ENCODE data around the gene PDZD7. TPM values are rescaled to one million over a fixed set of nuclear protein-coding genes. Genes with fewer than 3 reads are reported as not detected.

PDZD7 gene
- total and polyA plus RNA-seq, 4 donors, result 0.06 to 0.09 (median 0.07) TPM; not detected in 1

DNA sequence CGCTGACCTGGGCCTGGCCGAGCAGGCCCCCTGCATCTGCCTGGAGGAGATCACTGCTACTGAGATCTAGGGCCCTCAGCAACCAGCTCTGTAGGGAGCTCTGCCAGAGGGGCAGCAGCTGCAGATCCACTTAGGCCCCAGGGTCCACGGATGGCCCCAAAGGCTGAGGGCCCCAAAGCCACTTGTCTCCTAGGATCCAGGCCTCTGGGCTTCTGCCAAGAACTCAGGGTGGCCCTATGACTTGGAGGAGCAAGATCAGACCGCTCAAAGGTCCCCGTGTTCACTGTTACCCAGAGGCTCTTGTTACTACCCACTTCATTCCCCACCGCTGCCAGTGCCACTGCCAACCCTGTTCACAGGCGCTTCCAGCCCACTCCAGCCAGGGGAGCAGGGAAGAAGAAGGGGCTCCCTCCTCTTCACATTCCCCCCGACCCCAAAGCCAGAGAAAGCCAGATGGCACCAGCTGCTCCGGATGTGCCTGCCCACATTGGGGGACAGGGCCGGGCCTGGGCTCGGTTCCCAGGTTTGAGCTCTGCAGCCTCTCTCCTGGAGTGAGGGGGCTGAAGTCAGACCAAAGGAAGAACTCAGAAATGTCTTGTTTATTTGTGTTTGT is 23.7 kb downstream of the PDZD7 start:
- Histone ChIP-seq H3K4me3 (ENCODE audit: low read depth in 1 of 3, low read length in 3 of 3) (no peak overlapping the region), H3K36me3 (ENCODE audit: control insufficient read depth in 4 of 4, insufficient read depth in 3 of 4, low read depth in 1 of 4, low read length in 3 of 4) (peaks cover 0 to 14% (median under 1%) of the 10 kb centered on the region in 4 donors), H3K27ac (ENCODE audit: low read depth in 1 of 2, low read length in 2 of 2) (no peak overlapping the region), H3K9me3 (ENCODE audit: control insufficient read depth in 4 of 4, low read length in 3 of 4) (no peaks in the 10 kb centered on the region), H3K4me1 (ENCODE audit: control insufficient read depth in 4 of 4, insufficient read depth in 4 of 4, low read length in 3 of 4) (peaks cover 0 to 3% (median 0%) of the 10 kb centered on the region in 4 donors), H3K27me3 (ENCODE audit: control insufficient read depth in 4 of 4, insufficient read depth in 4 of 4, low read length in 3 of 4) (no peaks in the 10 kb centered on the region), H3K9ac (ENCODE audit: low read depth in 1 of 2, low read length in 2 of 2) (no peak overlapping the region)
- no peak for TF ChIP-seq HNF4A (conservative IDR thresholded peaks at IDR 0.05)
- TF ChIP-seq, protein P1, sequence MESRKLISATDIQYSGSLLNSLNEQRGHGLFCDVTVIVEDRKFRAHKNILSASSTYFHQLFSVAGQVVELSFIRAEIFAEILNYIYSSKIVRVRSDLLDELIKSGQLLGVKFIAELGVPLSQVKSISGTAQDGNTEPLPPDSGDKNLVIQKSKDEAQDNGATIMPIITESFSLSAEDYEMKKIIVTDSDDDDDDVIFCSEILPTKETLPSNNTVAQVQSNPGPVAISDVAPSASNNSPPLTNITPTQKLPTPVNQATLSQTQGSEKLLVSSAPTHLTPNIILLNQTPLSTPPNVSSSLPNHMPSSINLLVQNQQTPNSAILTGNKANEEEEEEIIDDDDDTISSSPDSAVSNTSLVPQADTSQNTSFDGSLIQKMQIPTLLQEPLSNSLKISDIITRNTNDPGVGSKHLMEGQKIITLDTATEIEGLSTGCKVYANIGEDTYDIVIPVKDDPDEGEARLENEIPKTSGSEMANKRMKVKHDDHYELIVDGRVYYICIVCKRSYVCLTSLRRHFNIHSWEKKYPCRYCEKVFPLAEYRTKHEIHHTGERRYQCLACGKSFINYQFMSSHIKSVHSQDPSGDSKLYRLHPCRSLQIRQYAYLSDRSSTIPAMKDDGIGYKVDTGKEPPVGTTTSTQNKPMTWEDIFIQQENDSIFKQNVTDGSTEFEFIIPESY (IDR thresholded peaks at IDR 0.05), result no peak
- TF ChIP-seq TAF1 (conservative IDR thresholded peaks at IDR 0.05), result no peak
- TF ChIP-seq, protein P2, sequence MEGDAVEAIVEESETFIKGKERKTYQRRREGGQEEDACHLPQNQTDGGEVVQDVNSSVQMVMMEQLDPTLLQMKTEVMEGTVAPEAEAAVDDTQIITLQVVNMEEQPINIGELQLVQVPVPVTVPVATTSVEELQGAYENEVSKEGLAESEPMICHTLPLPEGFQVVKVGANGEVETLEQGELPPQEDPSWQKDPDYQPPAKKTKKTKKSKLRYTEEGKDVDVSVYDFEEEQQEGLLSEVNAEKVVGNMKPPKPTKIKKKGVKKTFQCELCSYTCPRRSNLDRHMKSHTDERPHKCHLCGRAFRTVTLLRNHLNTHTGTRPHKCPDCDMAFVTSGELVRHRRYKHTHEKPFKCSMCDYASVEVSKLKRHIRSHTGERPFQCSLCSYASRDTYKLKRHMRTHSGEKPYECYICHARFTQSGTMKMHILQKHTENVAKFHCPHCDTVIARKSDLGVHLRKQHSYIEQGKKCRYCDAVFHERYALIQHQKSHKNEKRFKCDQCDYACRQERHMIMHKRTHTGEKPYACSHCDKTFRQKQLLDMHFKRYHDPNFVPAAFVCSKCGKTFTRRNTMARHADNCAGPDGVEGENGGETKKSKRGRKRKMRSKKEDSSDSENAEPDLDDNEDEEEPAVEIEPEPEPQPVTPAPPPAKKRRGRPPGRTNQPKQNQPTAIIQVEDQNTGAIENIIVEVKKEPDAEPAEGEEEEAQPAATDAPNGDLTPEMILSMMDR (IDR thresholded peaks at IDR 0.05; ENCODE audit: low read depth, low read length, missing input control), result no peak
- no peak for TF ChIP-seq HNF4G (IDR thresholded peaks at IDR 0.05)
- no peak for TF ChIP-seq EGR1 (IDR thresholded peaks at IDR 0.05; ENCODE audit: low read depth in 2 of 2)
- TF ChIP-seq, protein P3, sequence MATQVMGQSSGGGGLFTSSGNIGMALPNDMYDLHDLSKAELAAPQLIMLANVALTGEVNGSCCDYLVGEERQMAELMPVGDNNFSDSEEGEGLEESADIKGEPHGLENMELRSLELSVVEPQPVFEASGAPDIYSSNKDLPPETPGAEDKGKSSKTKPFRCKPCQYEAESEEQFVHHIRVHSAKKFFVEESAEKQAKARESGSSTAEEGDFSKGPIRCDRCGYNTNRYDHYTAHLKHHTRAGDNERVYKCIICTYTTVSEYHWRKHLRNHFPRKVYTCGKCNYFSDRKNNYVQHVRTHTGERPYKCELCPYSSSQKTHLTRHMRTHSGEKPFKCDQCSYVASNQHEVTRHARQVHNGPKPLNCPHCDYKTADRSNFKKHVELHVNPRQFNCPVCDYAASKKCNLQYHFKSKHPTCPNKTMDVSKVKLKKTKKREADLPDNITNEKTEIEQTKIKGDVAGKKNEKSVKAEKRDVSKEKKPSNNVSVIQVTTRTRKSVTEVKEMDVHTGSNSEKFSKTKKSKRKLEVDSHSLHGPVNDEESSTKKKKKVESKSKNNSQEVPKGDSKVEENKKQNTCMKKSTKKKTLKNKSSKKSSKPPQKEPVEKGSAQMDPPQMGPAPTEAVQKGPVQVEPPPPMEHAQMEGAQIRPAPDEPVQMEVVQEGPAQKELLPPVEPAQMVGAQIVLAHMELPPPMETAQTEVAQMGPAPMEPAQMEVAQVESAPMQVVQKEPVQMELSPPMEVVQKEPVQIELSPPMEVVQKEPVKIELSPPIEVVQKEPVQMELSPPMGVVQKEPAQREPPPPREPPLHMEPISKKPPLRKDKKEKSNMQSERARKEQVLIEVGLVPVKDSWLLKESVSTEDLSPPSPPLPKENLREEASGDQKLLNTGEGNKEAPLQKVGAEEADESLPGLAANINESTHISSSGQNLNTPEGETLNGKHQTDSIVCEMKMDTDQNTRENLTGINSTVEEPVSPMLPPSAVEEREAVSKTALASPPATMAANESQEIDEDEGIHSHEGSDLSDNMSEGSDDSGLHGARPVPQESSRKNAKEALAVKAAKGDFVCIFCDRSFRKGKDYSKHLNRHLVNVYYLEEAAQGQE (IDR thresholded peaks at IDR 0.05), result no peak
- no peak for TF ChIP-seq RXRA (IDR thresholded peaks at IDR 0.05)
- TF ChIP-seq YY1 (IDR thresholded peaks at IDR 0.05), result no peak
- TF ChIP-seq RAD21 (IDR thresholded peaks at IDR 0.05), result no peak
- TF ChIP-seq FOXA2 (IDR thresholded peaks at IDR 0.05), result no peak
- TF ChIP-seq, protein P4, sequence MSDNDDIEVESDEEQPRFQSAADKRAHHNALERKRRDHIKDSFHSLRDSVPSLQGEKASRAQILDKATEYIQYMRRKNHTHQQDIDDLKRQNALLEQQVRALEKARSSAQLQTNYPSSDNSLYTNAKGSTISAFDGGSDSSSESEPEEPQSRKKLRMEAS (IDR thresholded peaks at IDR 0.05), result no peak
- TF ChIP-seq JUND (IDR thresholded peaks at IDR 0.05), result no peak
- TF ChIP-seq SP1 (IDR thresholded peaks at IDR 0.05), result no peak
- TF ChIP-seq, protein P5, sequence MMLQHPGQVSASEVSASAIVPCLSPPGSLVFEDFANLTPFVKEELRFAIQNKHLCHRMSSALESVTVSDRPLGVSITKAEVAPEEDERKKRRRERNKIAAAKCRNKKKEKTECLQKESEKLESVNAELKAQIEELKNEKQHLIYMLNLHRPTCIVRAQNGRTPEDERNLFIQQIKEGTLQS (IDR thresholded peaks at IDR 0.05), result no peak
- TF ChIP-seq FOXA1 (IDR thresholded peaks at IDR 0.05), result no peak
- no peak for TF ChIP-seq NR2F2 (IDR thresholded peaks at IDR 0.05)
- no peak for TF ChIP-seq GABPA (IDR thresholded peaks at IDR 0.05 in 1 of 2, conservative IDR thresholded peaks at IDR 0.05 in 1 of 2)
- 83% methylated on average over 11 of the region's 11 CpGs for WGBS
- DNase-seq (ENCODE audit: low spot score), result no peak
